Kidney (tissue), 14 donors: Measurements from ENCODE around the gene CXCL6. TPM values are rescaled to one million over a fixed set of nuclear protein-coding genes. Genes with fewer than 3 reads are reported as not detected.

Experiments
- DNase-seq, 5 donors: peaks; one replicate each; pipeline ENCODE4 v3.0.0-alpha.2; 2013 to 2020
- FAIRE-seq: peaks from 2 replicates; lab custom pipeline; 2012; peaks lifted over from hg19 to GRCh38; lab: Jason Lieb, UNC
- H3K27ac ChIP-seq, 2 donors: one replicate each; pipeline ENCODE4 v1.7.0; 2013; ENCODE audit warnings: low read depth in 2 of 2, low read length in 2 of 2, inconsistent platforms in 1 of 2
- H3K27me3 ChIP-seq: one replicate; pipeline ENCODE4 v1.7.1; 2013; ENCODE audit warnings: low read length, inconsistent platforms; ENCODE audit not compliant: control insufficient read depth, insufficient read depth
- H3K36me3 ChIP-seq, 3 donors: one replicate each; pipeline versions ENCODE4 v1.7.0 to v1.7.1; 2013; ENCODE audit warnings: low read length in 3 of 3, control low read depth in 1 of 3, inconsistent platforms in 1 of 3; ENCODE audit not compliant: insufficient read depth in 3 of 3, control insufficient read depth in 2 of 3
- H3K4me1 ChIP-seq, 3 donors: one replicate each; pipeline versions ENCODE4 v1.7.0 to v1.7.1; 2013; ENCODE audit warnings: low read length in 3 of 3, inconsistent platforms in 1 of 3, low read depth in 1 of 3; ENCODE audit not compliant: control insufficient read depth in 2 of 3, insufficient read depth in 2 of 3
- H3K4me3 ChIP-seq, 3 donors: one replicate each; pipeline versions ENCODE4 v1.7.0 to v1.8.1; 2013; ENCODE audit warnings: low read length in 3 of 3, control low read depth in 1 of 3, inconsistent platforms in 1 of 3
- H3K9ac ChIP-seq, 3 donors: one replicate each; pipeline versions ENCODE4 v1.7.0 to v1.7.1; 2013; ENCODE audit warnings: low read length in 3 of 3, control low read depth in 1 of 3, inconsistent platforms in 1 of 3
- H3K9me3 ChIP-seq, 3 donors: one replicate each; pipeline versions ENCODE4 v1.7.0 to v1.7.1; 2013; ENCODE audit warnings: low read length in 3 of 3, control low read depth in 1 of 3, inconsistent platforms in 1 of 3; ENCODE audit not compliant: control insufficient read depth in 2 of 3, insufficient read depth in 1 of 3
- CTCF ChIP-seq: IDR thresholded peaks from 3 replicates; pipeline ENCODE4 v1.5.1; 2012; ENCODE audit warnings: mild to moderate bottlenecking, moderate library complexity, borderline replicate concordance; ENCODE audit not compliant: insufficient read depth; ENCODE audit errors: extremely low read depth
- intact Hi-C: fragments of 100-400 bp; cut with DNase I; formaldehyde crosslinking; loops from one replicate; pipeline ENCODE4 v1.11.1; 2022
- polyA plus RNA-seq: library from polyadenylated mRNA; stranded (reverse); fragments of 350-450 nt; fragmentation: Illumina TruSeq; extraction: RNeasy Lipid Tissue Mini Kit (QIAGEN cat#74804); gene quantifications from one replicate; pipeline ENCODE4 v1.2.3, GENCODE V29; 2014; ENCODE audit warnings: low read depth, low replicate concordance; ENCODE audit not compliant: insufficient read depth
- total RNA-seq: library from RNA; stranded (reverse); fragmentation: NEBNext Ultra II Directional; extraction: Animal tissue kit (Norgen Biotek cat#: 25700); gene quantifications from one replicate; pipeline ENCODE4 v1.2.1, GENCODE V29; 2021
- donor health status: control.
- donor health status: control.
- donor health status: control.
- donor health status: control.
- donor health status: control.
- donor health status: DM: yes; HTN: yes; CAD: no.
- donor health status: Normal renal cell carcinoma (clear cell type).

The CXCL6 gene
- total and polyA plus RNA-seq, 2 donors from 2014 or later = 1.1 to 8.2 TPM

- DNase-seq (no peak), FAIRE-seq (no peak)
- Histone ChIP-seq H3K27me3 (no peaks in the 10 kb centered on the region), H3K9ac (no peak overlapping the region), H3K36me3 (no peaks in the 10 kb centered on the region), H3K9me3 (no peaks in the 10 kb centered on the region), H3K4me3 (no peak overlapping the region), H3K27ac (no peak overlapping the region), H3K4me1 (no peaks in the 10 kb centered on the region)
- no peak for TF ChIP-seq CTCF
- intact Hi-C loops = no loop called here
Observed at GRCh38 chr4:73832651-73833237, 3.7 kb upstream of the CXCL6 start.

- H3K4me3 ChIP-seq = no peak overlapping the region
- FAIRE-seq (no peak), DNase-seq (no peak)
- no peak overlapping the region for H3K9ac ChIP-seq
- no peaks in the 10 kb centered on the region for H3K9me3 ChIP-seq
- H3K27ac ChIP-seq = no peak overlapping the region
- H3K4me1 ChIP-seq = no peaks in the 10 kb centered on the region
- H3K36me3 ChIP-seq = no peaks in the 10 kb centered on the region
- intact Hi-C loops = no loop called here
- TF ChIP-seq CTCF = no peak
- H3K27me3 ChIP-seq = peaks cover 2% of the 10 kb centered on the region
Observed at GRCh38 chr4:73839071-73839470, 2.6 kb downstream of the CXCL6 start.

- H3K4me1 ChIP-seq = no peaks in the 10 kb centered on the region
- H3K27me3 ChIP-seq = peaks cover 2% of the 10 kb centered on the region
- TF ChIP-seq CTCF = no peak
- no peak overlapping the region for H3K9ac ChIP-seq
- FAIRE-seq = no peak
- intact Hi-C loops = no loop called here
- H3K4me3 ChIP-seq = no peak overlapping the region
- DNase-seq = no peak
- H3K27ac ChIP-seq = no peak overlapping the region
- H3K36me3 ChIP-seq = no peaks in the 10 kb centered on the region
- H3K9me3 ChIP-seq = no peaks in the 10 kb centered on the region
Observed at GRCh38 chr4:73839715-73840114, 3.2 kb downstream of the CXCL6 start.
